Chondrocyte (in vitro differentiated cells): ENCODE data around the gene TMEM18. TPM values are rescaled to one million over a fixed set of nuclear protein-coding genes. Genes with fewer than 3 reads are reported as not detected.

ENCODE experiments used
- DNase-seq: peaks from one replicate; pipeline ENCODE4 v3.0.0; 2021; ENCODE audit warnings: mixed read lengths, low spot score
- H3K27ac Mint-ChIP-seq: one replicate; pipeline ENCODE4 v1.8.0; 2021; ENCODE audit warnings: mild to moderate bottlenecking, moderate library complexity, mixed read lengths; ENCODE audit not compliant: unreplicated experiment
- H3K27me3 Mint-ChIP-seq: 2 replicates; pipeline ENCODE4 v1.8.0; 2021; ENCODE audit warnings: low read depth, mixed read lengths
- H3K36me3 Mint-ChIP-seq: 2 replicates; pipeline ENCODE4 v1.8.0; 2021; ENCODE audit warnings: low read depth, mixed read lengths
- H3K4me1 Mint-ChIP-seq: 2 replicates; pipeline ENCODE4 v1.8.0; 2021; ENCODE audit warnings: low read depth, mild to moderate bottlenecking, mixed read lengths
- H3K4me3 Mint-ChIP-seq: one replicate; pipeline ENCODE4 v1.8.0; 2021; ENCODE audit warnings: mild to moderate bottlenecking, moderate library complexity, mixed read lengths; ENCODE audit not compliant: unreplicated experiment
- H3K9me3 Mint-ChIP-seq: 2 replicates; pipeline ENCODE4 v1.8.0; 2021; ENCODE audit warnings: low read depth, mixed read lengths
- total RNA-seq: library from RNA; stranded (reverse); gene quantifications from 3 replicates; pipeline ENCODE4 v1.2.1, GENCODE V29; 2021
- TF ChIP-seq, protein P1 (sequence below): fragments of 200-600 bp; sonication (generic); IDR thresholded peaks from 2 replicates; pipeline ENCODE4 v1.5.0; 2021; ENCODE audit warnings: antibody characterized with exemption, mild to moderate bottlenecking, moderate library complexity

TMEM18 gene
- total RNA-seq, 1 donor from 2014 or later, result 33.9 TPM

DNA sequence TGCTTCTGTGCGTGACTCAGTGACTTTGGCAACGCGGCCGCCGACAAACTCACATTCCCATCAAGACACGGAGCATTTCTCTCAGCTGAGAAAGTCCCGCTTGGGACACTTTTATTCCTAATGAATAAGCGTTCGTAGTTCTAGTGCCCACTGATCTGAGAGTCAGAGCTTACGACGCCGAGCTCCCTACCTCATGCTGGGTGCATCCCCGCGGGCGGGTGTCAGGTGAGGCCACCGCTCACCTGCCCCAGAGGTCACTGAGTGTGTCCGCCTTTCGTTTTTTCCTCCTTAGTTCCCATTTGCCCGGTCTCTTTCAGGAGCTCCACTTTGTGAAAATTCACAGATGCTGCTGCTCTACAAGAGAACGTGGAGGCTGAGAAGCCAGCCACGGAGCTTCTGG, 43.6 kb upstream of the TMEM18 start:
- peaks cover 22% of the 10 kb centered on the region for H3K27me3 Mint-ChIP-seq
- H3K4me1 Mint-ChIP-seq, result no peaks in the 10 kb centered on the region
- H3K27ac Mint-ChIP-seq, result no peak overlapping the region
- no peak for DNase-seq
- no peaks in the 10 kb centered on the region for H3K9me3 Mint-ChIP-seq
- TF ChIP-seq, protein P1, sequence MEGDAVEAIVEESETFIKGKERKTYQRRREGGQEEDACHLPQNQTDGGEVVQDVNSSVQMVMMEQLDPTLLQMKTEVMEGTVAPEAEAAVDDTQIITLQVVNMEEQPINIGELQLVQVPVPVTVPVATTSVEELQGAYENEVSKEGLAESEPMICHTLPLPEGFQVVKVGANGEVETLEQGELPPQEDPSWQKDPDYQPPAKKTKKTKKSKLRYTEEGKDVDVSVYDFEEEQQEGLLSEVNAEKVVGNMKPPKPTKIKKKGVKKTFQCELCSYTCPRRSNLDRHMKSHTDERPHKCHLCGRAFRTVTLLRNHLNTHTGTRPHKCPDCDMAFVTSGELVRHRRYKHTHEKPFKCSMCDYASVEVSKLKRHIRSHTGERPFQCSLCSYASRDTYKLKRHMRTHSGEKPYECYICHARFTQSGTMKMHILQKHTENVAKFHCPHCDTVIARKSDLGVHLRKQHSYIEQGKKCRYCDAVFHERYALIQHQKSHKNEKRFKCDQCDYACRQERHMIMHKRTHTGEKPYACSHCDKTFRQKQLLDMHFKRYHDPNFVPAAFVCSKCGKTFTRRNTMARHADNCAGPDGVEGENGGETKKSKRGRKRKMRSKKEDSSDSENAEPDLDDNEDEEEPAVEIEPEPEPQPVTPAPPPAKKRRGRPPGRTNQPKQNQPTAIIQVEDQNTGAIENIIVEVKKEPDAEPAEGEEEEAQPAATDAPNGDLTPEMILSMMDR, result no peak
- H3K4me3 Mint-ChIP-seq, result no peak overlapping the region
- H3K36me3 Mint-ChIP-seq, result no peaks in the 10 kb centered on the region

DNA sequence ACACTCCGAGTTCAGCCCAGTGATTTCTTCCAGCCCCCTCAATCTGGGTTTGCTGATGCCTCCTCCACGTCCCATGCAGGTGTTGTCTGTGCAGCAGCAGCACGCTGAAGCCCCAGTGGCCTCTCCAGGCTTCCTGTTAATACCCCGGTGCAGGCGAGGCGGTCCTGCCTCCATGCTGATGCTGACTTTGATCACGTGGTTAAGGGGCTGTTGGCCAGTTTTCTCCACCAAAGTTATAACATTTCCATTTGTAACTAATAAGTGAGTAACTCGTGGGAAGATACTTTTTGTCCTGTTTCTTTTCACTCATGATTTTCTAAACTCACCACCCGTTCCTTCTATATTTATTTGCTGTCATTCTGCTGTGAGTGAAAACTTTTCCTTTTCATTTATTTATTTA, 42.5 kb upstream of the TMEM18 start:
- no peak overlapping the region for H3K4me3 Mint-ChIP-seq
- H3K4me1 Mint-ChIP-seq, result no peaks in the 10 kb centered on the region
- DNase-seq, result no peak
- peaks cover 19% of the 10 kb centered on the region for H3K27me3 Mint-ChIP-seq
- TF ChIP-seq, protein P1, result no peak
- no peaks in the 10 kb centered on the region for H3K36me3 Mint-ChIP-seq
- no peak overlapping the region for H3K27ac Mint-ChIP-seq
- H3K9me3 Mint-ChIP-seq, result no peaks in the 10 kb centered on the region

DNA sequence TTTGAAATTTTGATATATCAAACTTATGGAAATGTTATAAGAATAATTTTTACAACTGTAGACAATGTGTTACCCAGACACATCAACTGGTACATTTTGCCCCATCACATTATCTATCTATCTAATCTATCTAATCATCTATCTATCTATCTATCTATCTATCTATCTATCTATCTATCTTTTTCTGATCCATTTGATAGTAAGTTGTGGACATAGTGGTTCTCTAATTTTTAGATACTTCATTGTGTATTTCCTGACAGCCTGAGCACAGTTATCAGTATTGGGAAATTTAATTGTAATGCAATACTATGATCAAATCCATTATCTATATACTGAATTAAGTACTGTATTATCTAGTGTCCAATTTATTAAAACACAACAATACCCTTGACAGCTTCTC, 42.0 kb upstream of the TMEM18 start:
- Mint-ChIP-seq H3K36me3 (no peaks in the 10 kb centered on the region), H3K27ac (no peak overlapping the region), H3K4me1 (no peaks in the 10 kb centered on the region), H3K4me3 (no peak overlapping the region), H3K9me3 (no peaks in the 10 kb centered on the region), H3K27me3 (peaks cover 14% of the 10 kb centered on the region)
- no peak for DNase-seq
- TF ChIP-seq, protein P1, result no peak

DNA sequence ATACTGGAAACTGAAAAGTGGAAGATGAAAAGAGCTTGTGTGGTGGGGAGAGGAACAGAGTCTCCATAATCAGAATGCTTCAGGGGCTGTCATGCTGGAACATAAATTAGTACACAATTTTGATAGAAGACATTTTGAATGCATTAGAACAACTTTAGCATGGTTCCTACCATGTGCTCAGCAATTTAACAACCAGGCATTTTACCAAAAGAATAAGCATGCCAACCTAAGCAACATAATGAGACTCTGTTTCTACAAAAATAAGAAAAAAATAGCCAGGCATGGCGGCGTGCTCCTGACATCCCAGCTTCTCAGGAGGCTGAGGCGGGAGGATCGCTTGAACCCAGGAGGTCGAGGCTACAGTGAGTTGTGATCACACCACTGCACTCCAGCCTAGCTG, 40.5 kb upstream of the TMEM18 start:
- TF ChIP-seq, protein P1, result no peak
- no peaks in the 10 kb centered on the region for H3K4me1 Mint-ChIP-seq
- H3K27me3 Mint-ChIP-seq, result peaks cover 11% of the 10 kb centered on the region
- no peak overlapping the region for H3K4me3 Mint-ChIP-seq
- H3K36me3 Mint-ChIP-seq, result no peaks in the 10 kb centered on the region
- no peak for DNase-seq
- no peaks in the 10 kb centered on the region for H3K9me3 Mint-ChIP-seq
- no peak overlapping the region for H3K27ac Mint-ChIP-seq

DNA sequence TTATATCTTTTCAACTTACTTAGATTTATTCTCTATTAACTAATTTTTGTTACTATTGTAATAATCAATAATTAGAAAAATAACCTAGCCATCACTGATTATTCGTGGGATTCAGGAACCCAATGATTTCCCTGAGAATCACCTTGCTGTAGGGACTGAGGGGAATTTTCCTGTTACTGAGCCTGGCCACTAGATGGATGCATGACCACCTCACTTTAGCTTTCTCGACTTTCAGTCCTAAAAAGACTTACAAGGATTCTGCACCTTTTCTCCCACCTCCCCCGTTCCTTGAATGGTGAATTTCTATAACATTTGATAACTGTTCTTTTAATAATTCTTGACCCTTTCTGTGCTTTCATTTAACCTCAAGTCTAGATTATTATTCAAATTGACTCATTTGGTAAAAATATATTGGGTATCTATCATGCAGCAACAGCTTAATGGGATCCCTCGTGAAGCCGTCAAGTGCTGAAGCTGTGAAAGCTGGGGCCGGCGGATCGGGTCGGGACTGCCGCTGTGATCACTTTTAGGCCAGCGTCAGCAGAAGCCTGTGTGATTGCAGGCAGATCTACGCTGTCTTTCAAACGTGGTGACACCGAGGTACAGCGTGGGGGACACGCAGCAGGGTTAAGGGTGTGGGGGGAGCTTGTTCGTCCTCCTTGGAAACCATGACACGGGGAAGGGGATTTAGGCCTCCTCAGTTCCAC, 38.8 kb upstream of the TMEM18 start:
- H3K27ac Mint-ChIP-seq, result no peak overlapping the region
- H3K9me3 Mint-ChIP-seq, result no peaks in the 10 kb centered on the region
- no peaks in the 10 kb centered on the region for H3K4me1 Mint-ChIP-seq

More for the DNA sequence above, 38.8 kb upstream of the TMEM18 start:
- no peak for DNase-seq
- Mint-ChIP-seq H3K4me3 (no peak overlapping the region), H3K27me3 (peaks cover 15% of the 10 kb centered on the region), H3K36me3 (no peaks in the 10 kb centered on the region)
- TF ChIP-seq, protein P1, result peak; percentile 80
